NCI-H1436 treated with DMSO at 0.1 percent for 48 hours (cell line): ENCODE results near the gene TGFBRAP1.
"Not testable (repeated sequence)": the region's sequence is repeated elsewhere in the genome, so short reads cannot be mapped to it uniquely, and the experiment has no call there.

Experiments used
- DNase-seq: peaks from one replicate; lab custom pipeline; 2025; lab: John Stamatoyannopoulos, UW

Gene TGFBRAP1

DNA sequence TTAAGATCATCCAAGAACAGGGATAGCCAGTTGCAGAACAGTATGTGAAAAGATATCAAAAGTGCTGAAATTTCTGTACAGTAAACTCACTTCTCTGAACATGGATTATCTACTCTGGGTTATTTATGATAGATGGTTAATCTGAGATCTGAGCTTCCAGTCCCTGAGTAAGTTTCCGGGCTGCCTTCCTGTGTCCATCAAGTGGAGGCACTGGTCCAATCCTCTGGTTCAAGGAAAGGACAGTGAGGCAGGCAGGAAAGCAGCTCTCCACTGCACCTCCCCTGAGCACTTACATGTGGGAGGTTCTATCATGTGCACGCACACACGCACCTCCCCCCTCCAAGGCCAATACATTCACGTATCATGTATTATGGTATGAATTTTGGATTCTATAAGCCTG lies 55.5 kb downstream of the TGFBRAP1 start:
- no peak for DNase-seq

DNA sequence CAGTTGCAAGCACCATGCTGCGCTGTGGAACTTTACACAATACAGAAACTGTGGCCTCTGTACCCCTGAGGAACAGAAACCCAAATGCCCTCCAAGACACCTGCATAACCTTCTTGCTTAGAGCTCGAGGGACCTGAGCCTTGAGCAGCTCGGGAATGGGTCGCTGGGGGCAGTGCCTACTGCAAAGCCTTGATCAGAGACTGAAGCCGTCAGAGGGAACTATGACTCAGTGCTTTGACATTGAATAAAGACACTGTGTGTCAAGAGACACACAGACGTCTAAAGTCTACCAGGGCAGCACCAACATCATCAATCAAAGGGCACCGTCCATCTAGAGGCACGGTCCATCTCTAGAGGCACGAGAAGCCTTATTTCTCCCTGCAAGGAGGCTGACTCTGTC lies 57.4 kb downstream of the TGFBRAP1 start:
- no peak for DNase-seq

DNA sequence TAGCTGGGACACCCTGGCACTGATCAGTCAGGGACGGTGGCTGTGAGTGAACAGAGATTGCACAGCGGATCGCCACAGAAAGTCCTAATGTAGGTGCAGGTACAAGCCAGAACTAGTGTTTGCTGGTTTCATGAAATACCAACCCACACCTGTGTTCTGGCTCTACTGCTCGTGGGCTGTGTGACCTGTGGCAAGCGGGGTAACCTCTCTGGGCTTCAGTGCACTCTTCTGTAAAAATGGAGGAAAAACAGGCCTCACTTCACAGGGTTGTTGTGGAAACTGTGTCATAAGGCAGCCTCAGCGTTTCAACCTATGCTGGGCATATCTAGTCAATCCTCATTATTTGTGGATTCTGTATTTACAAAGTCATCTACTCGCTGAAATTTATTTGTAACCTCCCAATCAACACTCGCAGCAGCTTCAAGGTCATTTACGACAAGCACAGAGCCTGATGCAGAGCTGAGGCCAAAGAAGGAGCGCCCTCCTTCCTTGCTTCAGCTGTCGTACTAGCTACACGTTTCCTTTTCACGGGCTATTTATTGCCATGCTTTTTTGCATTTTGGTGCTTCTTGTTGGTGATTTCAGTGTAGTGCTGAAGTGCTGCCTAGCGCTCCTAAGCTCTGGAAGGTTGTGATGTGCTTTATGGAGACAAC lies 58.0 kb downstream of the TGFBRAP1 start:
- DNase-seq, result no peak

DNA sequence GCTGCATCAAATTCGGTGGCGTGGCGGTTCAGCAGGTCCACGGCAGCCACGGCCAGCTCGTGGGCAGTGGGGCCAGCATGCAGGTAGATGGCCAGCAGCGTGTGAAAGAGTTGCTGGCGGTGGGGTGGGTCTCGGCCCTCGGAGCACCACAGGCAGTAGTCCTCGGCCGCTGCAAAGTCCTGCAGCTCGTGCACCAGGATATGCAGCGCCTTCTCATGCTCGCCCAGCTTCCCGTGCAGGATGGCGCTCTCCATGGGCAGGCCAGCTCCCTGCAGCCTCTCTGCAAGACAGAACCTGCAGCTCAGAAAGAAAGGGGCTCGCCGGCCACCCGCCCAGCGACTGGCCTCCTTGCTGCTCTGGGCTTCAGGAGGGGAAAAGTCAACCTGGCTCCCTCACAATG lies 60.1 kb downstream of the TGFBRAP1 start:
- DNase-seq, result no peak

DNA sequence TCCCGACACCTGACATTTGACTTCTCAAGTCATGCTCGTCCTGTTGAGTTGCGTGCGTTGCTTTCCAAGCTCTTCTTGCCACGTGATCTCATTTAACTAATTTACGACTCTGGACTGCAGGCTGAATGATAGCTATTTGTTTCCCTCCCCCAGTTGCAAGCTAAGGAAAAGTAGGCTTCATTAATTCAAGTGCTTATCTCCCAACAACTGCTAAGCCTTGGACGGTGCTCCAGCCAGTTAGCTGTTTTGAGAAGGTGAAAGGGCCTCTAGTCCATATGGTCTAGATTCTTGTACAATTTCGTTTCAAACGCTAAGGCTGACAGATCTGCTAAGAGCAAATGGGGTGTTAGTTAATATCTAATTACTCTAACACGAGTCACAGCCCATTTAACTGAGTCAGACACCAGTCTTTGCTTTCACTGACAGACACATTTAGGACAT lies 66.9 kb downstream of the TGFBRAP1 start:
- DNase-seq, result no peak

DNA sequence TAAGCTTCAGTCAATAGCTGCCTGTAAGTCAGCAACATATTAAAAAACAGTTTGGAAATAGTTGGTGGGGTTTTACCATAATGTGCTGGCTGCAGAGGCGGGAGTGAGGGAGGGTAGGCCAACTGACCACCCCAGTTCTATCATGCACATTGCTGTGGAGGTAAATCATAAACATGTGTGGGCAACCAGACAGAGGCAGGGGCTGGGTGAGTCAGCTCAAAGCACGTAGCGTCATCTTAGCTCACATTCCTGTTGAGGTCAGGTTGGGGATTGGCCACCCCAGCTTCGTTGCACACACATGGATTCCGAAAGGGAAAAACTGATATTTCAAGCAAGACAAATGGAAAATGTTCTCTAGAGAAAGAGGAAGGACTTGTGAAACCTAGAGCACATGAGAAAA lies 68.5 kb downstream of the TGFBRAP1 start:
- DNase-seq, result no peak

DNA sequence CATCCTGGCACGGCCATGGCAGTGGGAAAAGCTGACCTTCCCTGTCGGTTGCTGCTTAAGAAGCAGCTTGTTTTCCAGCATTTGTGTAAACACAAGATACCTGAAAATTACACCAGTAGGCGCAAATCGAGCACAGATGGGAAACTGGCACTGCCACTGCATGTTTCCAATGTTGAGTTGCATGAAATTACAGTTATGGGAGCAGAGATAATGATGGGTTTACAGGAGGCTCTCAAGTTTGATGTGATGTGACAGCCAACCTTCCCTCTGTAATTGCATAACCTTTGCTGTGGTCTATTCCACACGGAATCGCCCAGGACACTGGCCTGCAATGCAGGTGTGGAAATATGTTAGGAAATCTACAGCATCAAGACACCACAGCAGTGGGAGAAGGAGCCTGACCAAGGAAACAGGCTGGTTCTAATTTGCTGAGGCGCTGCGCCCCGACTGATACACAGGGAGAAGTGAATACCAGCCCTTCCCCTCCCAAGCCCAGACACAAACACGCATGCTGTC lies 70.6 kb downstream of the TGFBRAP1 start:
- DNase-seq, result no peak

DNA sequence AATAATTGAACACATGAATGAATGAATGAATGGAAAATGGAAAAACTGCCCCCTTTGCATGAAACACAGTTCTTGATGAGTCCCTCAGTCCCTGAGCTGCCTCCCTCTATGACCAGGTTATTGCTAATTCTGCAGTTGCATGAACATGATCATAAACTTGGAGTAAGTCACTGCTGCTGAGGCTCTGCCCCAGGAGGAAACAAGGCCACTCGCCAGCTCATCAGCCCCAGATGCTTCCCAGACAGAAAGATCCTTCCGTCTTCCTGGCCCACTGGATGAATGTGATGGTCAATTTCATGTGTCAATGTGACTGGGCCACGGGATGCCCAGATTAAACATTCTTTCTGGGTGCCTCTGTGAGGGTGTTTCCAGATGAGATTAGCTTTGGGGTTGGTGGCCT lies 71.6 kb downstream of the TGFBRAP1 start:
- no peak for DNase-seq

DNA sequence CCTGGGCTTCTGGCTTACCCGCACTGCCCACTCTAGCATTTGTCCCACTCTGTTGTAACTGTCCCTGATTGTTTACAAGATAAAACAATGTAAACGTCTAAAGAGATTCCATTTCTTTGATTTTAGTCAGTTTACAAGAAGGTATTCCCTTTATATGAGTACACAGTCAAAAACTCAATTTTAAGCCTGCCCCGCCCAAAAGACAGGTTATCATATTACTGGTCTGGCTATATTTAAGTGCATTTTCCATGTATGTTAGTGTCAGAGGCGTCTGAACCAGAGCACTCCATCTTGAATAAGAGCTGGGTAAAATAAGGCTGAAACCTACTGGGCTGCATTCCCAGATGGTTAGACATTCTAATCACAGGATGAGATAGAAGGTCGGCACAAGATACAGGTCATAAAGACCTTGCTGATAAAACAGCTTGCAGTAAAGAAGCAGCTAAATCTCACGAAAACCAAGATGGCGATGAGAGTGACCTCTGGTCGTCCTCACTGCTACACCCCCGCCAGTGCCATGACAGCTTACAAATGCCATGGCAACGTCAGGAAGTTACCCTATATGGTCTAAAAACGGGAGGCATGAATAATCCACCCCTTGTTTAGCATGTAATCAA lies 73.0 kb downstream of the TGFBRAP1 start:
- DNase-seq, result no peak

DNA sequence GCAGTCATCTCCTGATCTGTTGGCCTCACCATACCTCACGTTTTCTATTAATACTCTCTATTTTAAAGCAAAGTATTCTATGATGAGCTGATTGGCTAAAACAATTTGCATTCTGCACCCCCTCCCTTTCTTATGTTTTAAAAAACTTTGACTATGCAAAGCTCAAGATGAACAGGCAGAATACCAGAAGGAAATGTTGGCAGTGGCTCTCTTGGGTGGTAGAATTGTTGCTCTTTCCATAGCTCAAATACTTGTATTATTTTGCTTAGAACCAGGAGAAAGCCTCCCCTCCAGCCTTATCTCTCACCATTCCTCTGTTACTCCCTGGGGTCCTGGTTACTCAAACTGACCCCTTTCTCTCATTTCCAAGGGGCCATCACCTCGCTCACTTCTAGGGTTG lies 73.6 kb downstream of the TGFBRAP1 start:
- DNase-seq, result no peak

DNA sequence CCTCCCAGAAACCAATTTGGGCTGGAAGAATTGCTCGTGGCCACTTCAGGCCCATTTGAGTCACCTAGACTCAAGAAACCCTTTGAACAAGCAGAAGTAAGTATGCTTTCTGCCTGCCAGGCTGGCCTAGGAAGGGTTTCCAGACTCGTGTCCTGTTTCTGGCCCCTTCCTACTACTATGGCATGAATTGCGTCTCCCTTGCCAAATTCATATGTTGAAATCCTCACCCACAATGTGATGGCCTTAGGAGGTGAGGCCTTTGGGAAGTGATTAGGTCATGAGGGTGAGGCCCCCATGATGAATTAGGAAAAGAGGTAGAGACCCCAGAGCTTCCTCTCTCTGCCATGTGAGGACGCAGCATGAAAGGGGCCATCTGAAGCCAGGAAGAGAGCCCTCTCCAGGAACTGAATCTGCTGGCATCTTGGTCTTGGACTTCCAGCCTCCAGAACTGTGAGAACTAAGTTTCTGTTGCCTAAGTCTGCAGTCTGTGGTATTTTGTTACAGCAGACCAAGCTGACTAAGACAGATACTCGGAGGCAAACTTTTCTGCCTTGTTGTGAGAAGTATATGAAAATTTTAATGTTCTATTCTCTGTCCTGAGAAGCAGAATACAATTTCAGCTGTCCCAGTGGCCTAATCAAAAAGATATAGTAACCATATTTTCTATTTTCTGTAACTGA lies 74.9 kb downstream of the TGFBRAP1 start:
- no peak for DNase-seq

DNA sequence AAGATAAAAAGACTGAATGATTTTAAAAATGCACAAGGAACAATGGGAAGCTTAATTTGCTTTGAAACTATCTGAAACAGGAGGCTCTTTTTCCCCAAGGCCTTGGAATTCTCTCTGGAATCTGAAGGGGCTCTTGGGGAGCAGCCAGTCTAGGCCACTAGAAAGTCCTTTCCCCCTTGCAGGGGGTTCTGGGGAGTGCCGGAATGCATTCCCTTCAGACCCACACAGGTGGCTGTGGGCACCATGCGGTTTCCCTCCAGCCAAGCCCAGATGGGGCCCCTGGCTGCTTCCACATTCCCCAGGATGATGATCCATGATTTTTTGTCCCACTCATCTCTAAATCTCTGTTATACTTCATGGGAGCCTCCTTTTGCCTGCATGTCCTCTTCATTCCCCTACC lies 77.3 kb downstream of the TGFBRAP1 start:
- no peak for DNase-seq

DNA sequence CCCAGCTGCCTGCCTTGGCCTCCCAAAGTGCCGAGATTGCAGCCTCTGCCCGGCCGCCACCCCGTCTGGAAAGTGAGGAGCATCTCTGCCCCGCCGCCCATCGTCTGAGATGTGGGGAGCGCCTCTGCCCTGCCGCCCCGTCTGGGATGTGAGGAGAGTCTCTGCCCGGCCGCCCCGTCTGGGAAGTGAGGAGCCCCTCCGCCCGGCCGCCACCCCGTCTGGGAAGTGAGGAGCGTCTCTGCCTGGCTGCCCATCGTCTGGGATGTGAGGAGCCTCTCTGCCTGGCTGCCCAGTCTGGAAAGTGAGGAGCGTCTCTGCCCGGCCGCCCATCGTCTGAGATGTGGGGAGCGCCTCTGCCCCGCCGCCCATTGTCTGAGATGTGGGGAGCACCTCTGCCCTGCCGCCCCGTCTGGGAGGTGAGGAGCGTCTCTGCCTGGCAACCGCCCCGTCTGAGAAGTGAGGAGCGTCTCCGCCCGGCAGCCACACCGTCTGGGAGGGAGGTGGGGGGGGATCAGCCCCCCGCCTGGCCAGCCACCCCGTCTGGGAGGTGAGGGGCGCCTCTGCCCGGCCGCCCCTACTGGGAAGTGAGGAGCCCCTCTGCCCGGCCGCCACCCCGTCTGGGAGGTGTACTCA lies 78.4 kb downstream of the TGFBRAP1 start:
- not testable (repeated sequence) for DNase-seq

DNA sequence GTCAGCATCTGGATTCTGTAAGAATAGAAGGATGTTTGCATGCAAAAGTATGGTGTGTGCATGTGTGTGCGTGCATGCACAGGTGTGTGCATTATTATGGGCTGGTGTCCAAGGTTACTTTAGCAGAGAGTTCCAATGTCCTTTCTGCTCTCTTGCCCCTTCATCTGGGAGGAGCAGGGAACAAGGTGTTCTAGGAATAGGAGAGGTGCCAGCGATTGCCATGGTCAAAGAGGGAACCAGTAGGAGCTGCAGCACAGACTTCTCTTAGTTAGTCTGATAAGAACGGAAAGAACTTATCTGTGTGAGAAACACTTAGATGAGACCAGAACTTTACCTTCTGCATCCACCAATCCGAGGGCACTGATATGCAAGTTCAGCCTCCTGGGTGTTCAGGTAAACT lies 79.6 kb downstream of the TGFBRAP1 start:
- no peak for DNase-seq

DNA sequence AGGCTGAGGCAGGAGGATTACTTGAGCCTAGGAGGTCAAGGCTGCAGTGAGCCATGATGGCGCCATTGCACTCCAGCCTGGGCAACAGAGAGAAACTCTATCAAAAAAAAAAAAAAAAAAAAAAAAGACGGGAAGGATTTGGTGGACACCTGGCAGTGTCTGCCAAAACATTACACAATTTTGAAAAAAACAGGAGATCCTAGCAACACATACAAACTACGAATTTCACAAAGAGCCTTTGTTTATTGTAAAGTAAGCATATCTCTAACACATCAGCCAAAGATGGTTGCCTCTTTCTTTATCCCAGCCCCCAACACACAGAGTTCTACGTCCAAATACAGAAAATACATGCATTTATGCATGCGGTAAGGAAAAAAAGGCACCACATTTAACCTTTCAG lies 80.4 kb downstream of the TGFBRAP1 start:
- DNase-seq, result no peak

DNA sequence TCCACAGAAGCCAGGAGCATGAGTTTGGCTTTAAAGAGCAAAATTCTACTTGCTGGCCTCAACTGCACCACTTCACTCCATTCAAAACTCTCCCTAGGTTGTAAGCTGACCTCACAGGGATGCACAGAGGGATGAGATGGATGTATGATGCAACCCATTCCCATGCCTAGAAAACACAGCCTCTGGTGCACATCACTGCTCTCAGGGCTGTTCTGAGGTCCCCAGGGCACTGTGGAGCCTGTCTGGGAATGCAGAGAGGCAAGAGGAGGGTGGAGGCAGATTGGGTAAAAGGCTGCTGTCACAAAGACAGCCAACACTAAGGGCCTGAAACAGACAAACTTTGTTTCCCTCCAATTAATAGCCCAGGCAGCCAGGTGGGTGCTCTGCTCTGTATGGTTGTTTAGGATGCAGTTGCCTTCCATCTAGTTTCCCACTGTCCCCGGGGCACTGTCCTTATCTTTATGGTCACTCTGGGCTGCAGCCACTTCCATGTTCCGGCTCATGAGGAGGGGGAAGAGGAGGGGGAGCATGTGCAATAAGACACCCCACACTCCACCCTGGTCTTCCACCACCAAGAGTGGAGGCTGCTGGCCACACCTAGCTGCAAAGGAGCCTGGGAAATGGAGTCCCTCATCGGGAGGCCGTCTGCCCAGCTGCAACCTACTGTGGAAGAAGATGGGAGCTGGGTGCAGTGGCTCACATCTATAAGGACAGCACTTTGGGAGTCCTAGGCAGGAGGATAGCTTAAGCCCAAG lies 81.0 kb downstream of the TGFBRAP1 start:
- no peak for DNase-seq

DNA sequence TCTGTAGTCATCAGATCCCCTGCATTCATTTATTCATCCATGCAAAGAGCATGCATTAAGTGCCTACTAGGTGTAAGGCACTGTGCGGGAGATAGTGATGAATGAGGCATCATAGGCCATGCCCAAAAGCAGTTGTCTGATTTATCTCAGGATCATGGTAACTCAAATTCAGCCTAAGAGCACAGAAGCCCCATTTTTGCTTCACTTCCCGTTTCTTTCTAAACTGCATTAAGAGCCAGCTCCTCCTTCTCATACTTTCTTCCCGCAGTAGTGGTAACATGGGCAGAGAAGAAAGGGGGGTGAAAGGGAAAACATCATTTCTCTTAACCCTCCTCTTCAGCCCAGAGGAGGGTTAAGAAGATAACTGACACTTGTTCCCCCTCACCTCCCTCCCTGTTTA lies 85.1 kb downstream of the TGFBRAP1 start:
- DNase-seq, result no peak

DNA sequence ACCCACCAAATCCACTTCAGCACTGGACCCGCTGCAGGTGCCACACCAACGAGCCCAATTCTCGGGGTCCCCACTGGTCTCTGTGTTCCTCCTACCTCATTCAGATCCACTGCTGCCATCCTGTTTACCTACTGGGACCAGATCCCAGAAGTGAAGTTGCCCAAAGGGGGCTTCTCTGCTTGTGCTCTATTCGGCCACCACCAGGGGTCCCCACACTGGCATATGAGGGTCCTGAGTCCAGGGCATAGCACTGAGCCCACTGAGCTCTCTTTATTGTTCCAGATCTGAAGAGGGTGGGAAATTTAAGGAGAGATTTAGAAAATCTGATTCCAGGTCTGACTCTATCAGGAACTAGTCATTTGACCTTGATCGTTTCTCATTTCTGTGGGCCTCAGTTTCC lies 85.6 kb downstream of the TGFBRAP1 start:
- no peak for DNase-seq

DNA sequence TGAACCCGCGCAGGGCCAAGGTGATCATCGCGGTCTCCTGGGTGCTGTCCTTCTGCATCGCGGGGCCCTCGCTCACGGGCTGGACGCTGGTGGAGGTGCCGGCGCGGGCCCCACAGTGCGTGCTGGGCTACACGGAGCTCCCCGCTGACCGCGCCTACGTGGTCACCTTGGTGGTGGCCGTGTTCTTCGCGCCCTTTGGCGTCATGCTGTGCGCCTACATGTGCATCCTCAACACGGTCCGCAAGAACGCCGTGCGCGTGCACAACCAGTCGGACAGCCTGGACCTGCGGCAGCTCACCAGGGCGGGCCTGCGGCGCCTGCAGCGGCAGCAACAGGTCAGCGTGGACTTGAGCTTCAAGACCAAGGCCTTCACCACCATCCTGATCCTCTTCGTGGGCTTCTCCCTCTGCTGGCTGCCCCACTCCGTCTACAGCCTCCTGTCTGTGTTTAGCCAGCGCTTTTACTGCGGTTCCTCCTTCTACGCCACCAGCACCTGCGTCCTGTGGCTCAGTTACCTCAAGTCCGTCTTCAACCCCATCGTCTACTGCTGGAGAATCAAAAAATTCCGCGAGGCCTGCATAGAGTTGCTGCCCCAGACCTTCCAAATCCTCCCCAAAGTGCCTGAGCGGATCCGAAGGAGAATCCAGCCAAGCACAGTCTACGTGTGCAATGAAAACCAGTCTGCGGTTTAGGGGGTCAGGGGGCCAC lies 87.1 kb downstream of the TGFBRAP1 start:
- DNase-seq, result no peak

DNA sequence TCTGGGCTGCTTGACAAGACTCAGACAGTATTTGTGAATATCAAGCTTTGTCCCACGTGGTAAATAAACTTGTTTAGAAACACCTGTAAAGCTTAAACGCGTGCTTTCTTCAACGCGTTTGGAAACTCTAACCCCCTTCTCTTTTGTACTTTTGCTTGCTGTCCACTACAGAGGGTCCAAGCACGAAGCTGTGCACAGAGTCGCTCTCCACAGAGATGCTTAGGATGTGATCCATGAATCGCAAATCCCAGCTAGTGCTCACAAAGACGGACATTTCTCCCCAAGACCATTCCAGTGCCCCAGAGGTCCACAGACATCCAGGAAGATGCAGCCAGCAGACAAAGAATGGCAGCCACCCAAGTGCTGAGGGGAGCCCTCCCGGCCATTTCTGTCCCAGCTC lies 88.1 kb downstream of the TGFBRAP1 start, which contains the start of gene GPR45:
Gene GPR45 (plus strand): TSS at position 301 of the 400 bp plus-strand sequence. CDS start 116 bp downstream, outside the sequence.
- no peak for DNase-seq

DNA sequence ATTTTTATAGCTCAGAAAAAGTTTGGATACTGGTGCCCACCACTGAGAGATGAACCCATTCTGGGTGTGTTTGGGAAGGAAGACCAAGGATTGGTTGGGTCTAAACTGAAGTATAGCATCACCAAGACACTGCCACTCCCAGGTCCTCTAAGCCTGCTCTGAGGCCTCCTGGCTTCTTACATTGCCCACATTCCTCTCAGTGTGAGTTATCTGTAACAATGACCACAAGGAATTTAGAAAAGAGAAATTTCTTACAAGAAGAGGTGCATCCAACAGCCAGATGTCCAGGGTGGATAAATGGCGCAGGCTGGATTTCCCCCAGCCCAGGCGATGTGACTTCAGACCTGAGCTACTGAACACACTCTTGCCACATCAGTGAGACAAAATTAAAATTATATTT lies 89.6 kb downstream of the TGFBRAP1 start:
- DNase-seq, result no peak
